HG03135 (cell line): ENCODE data around the gene BBIP1.
"Not testable (repeated sequence)": the region's sequence is repeated elsewhere in the genome, so short reads cannot be mapped to it uniquely, and the experiment has no call there.

Experiments
- ATAC-seq: cut with Tn5 transposase; IDR thresholded peaks from one replicate; pipeline ENCODE4 v1.9.1; 2021; ENCODE audit warnings: mild to moderate bottlenecking, moderate library complexity; ENCODE audit not compliant: unreplicated experiment

Gene BBIP1

GRCh38 chr10:110923856-110924493 lies 5.0 kb upstream of the BBIP1 start:
- ATAC-seq, result no peak

GRCh38 chr10:110919971-110920881 lies 1.2 kb upstream of the BBIP1 start:
- ATAC-seq, result peak; percentile 29

GRCh38 chr10:110919349-110919931 lies 460 bp upstream of the BBIP1 start, which contains the start of gene SHOC2:
Gene SHOC2, plus strand, starts transcription at chr10:110919604. Its CDS starts 44,755 bp downstream, at chr10:110964359.
- peak; percentile 7 for ATAC-seq

GRCh38 chr10:110918269-110918642 lies 724 bp downstream of the BBIP1 start:
- ATAC-seq, result no peak

GRCh38 chr10:110916554-110917346 lies 2.2 kb downstream of the BBIP1 start:
- ATAC-seq, result no peak

- not testable (repeated sequence) for ATAC-seq
These were observed 3.4 kb downstream of the BBIP1 start for GRCh38 chr10:110915600-110915999.

GRCh38 chr10:110915035-110915434 lies 3.9 kb downstream of the BBIP1 start:
- ATAC-seq, result no peak

- ATAC-seq, result no peak
These were observed 4.5 kb downstream of the BBIP1 start for GRCh38 chr10:110914431-110914830.

- ATAC-seq, result no peak
These were observed 6.6 kb downstream of the BBIP1 start for GRCh38 chr10:110912374-110912773.

- ATAC-seq, result no peak
These were observed 8.8 kb downstream of the BBIP1 start for GRCh38 chr10:110910138-110910537.

GRCh38 chr10:110903280-110904278 lies 15.4 kb downstream of the BBIP1 start:
- ATAC-seq, result no peak

GRCh38 chr10:110901954-110902819 lies 16.8 kb downstream of the BBIP1 start:
- no peak for ATAC-seq

- no peak for ATAC-seq
These were observed 18.0 kb downstream of the BBIP1 start for GRCh38 chr10:110900983-110901382.

GRCh38 chr10:110898391-110898790 lies 20.6 kb downstream of the BBIP1 start:
- ATAC-seq, result no peak

GRCh38 chr10:110897184-110897583 lies 21.8 kb downstream of the BBIP1 start:
- ATAC-seq, result no peak

GRCh38 chr10:110893559-110894179 lies 25.3 kb downstream of the BBIP1 start:
- no peak for ATAC-seq

- no peak for ATAC-seq
These were observed 26.2 kb downstream of the BBIP1 start for GRCh38 chr10:110892602-110893288.

GRCh38 chr10:110887560-110887959 lies 31.4 kb downstream of the BBIP1 start:
- no peak for ATAC-seq
